Measurements from ENCODE around the gene GRIK4. TPM values are rescaled to one million over a fixed set of nuclear protein-coding genes. Genes with fewer than 3 reads are reported as not detected.

The GRIK4 gene
- total and polyA plus RNA-seq, 2 donors (not counting 3 experiments of a cell fraction or from before 2014, with no cell fraction given) = 0.81 to 1.6 TPM

DNA sequence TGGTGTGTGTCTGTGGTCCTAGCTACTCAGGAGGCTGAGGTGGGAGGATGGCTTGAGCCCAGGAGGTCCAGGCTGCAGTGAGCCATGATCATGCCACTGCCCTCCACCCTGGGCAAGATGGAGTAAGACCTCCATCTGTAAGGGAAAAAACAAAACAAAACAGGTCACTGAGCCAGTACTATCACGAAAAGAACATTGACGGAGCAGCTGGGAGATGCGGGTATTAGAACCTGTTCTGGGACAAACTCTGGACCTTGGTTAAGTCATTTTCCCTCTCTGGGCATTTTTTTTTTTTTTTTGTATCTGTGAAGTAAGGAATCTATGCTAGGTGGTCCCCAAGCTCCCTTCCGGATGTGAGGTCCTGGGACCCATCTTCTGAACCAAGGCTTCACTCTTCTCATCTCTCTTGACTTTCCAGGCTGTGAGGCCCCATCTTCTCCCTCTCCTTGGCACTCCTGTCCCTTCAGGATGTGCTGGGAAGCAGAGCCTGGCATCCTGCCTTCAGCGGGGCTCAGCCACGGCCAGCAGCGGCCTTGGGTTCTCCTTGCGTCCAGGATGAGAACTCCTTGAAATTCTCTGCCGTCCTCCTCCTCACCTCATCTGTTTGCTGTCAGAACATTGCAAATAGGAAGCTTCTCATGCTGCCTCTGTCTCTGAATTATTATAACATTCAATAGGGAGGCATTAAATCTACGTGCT, 130.8 kb downstream of the GRIK4 start:
- TF ChIP-seq GATA2 (IDR thresholded peaks at IDR 0.05; ENCODE audit: insufficient read depth, insufficient read length, low read depth, low read length) (no peak), POLR2A (IDR thresholded peaks at IDR 0.05; ENCODE audit: low read depth, low read length) (no peak), MYC (IDR thresholded peaks at IDR 0.05; ENCODE audit: low read depth, low read length) (no peak)
- CTCF ChIA-PET = interaction anchor here (0.6 to 1.0 kb wide), 3 partner anchors 10 to 285 kb away, joined by 3 to 4 read pairs (median 3); no protein-coding TSS in a partner anchor
- intact Hi-C loops (cut with micrococcal nuclease) = no loop called here
- no peaks in the 10 kb centered on the region for H3K36me3 ChIP-seq (ENCODE audit: control insufficient read depth in 2 of 2, extremely low read depth in 1 of 2, insufficient read depth in 2 of 2, low read length in 2 of 2)
- no peaks in the 10 kb centered on the region for H3K9me1 ChIP-seq (replicated peaks; ENCODE audit: control insufficient read depth, extremely low read depth, insufficient read depth, low read length)
- H3K27me3 ChIP-seq (ENCODE audit: control insufficient read depth in 2 of 2, insufficient read depth in 2 of 2, low read length in 2 of 2) = peaks cover 15 to 16% of the 10 kb centered on the region in 2 experiments
- dilution Hi-C loops (cut with MboI; ENCODE audit: extremely low pct_ligation_motif_present, low sequenced_read_pairs) = no loop called here
- DNase-seq (ENCODE audit: low read depth, low spot score) (no peak), FAIRE-seq (no peak)
- no peak overlapping the region for H3K27ac ChIP-seq (ENCODE audit: insufficient read depth, low read depth, low read length)
- no peaks in the 10 kb centered on the region for H3K79me2 ChIP-seq (ENCODE audit: control insufficient read depth, insufficient read depth, low read length)
- POLR2A ChIA-PET = no interaction called here
- BruUV-seq (replicated peaks) = no TSS peak
- no peak overlapping the region for H3K4me3 ChIP-seq (replicated peaks in 1 of 3; ENCODE audit: insufficient read depth in 1 of 3, low read depth in 1 of 3, low read length in 3 of 3)
- H3K4me1 ChIP-seq (ENCODE audit: control insufficient read depth, extremely low read depth, insufficient read depth, low read length) = no peaks in the 10 kb centered on the region
- no peak overlapping the region for H3K4me2 ChIP-seq (ENCODE audit: insufficient read depth, low read length)
- H3K9ac ChIP-seq (replicated peaks; ENCODE audit: extremely low read depth, insufficient read depth, low read length) = no peak overlapping the region
- no peaks in the 10 kb centered on the region for H4K20me1 ChIP-seq (replicated peaks; ENCODE audit: control insufficient read depth, extremely low read depth, insufficient read depth, low read length)
- no peaks in the 10 kb centered on the region for H3K9me3 ChIP-seq (replicated peaks; ENCODE audit: control insufficient read depth, insufficient read depth, low read length)
- no peak overlapping the region for H2AFZ ChIP-seq (ENCODE audit: low read depth, low read length)

DNA sequence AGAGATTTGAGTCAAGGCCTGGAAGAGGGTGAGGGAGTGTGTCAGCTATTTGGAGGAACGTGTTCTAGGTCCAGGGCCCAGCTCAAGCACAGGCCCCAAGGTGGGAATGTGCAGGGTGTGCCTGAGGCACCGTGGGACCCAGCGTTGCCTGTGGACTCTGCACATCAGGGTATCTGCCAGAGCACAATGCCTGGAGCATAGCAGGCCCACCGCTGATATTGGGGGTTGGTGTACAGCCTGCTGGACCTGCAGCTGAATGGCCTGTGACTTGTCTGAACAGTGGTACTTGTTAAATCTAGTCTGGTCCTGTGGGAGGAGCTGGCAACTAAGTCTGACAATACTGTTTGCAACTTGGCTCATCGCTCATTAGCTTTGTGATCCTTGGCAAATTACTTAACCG, 131.7 kb downstream of the GRIK4 start:
- H3K36me3 ChIP-seq (ENCODE audit: control insufficient read depth in 2 of 2, extremely low read depth in 1 of 2, insufficient read depth in 2 of 2, low read length in 2 of 2) = no peaks in the 10 kb centered on the region
- H3K4me1 ChIP-seq (ENCODE audit: control insufficient read depth, extremely low read depth, insufficient read depth, low read length) = no peaks in the 10 kb centered on the region
- intact Hi-C loops (cut with micrococcal nuclease) (no loop called here), dilution Hi-C loops (cut with MboI; ENCODE audit: extremely low pct_ligation_motif_present, low sequenced_read_pairs) (no loop called here)
- DNase-seq (ENCODE audit: low read depth, low spot score) (no peak), FAIRE-seq (no peak)
- CTCF ChIA-PET = interaction anchor here (0.8 to 1.4 kb wide), 2 partner anchors 23 to 42 kb away, joined by 3 read pairs; no protein-coding TSS in a partner anchor
- no TSS peak for BruUV-seq (replicated peaks)
- peaks cover 15 to 16% of the 10 kb centered on the region in 2 experiments for H3K27me3 ChIP-seq (ENCODE audit: control insufficient read depth in 2 of 2, insufficient read depth in 2 of 2, low read length in 2 of 2)
- no peaks in the 10 kb centered on the region for H3K9me3 ChIP-seq (replicated peaks; ENCODE audit: control insufficient read depth, insufficient read depth, low read length)
- no peak overlapping the region for H2AFZ ChIP-seq (ENCODE audit: low read depth, low read length)
- H4K20me1 ChIP-seq (replicated peaks; ENCODE audit: control insufficient read depth, extremely low read depth, insufficient read depth, low read length) = no peaks in the 10 kb centered on the region
- H3K27ac ChIP-seq (ENCODE audit: insufficient read depth, low read depth, low read length) = no peak overlapping the region
- no peak overlapping the region for H3K4me3 ChIP-seq (replicated peaks in 1 of 3; ENCODE audit: insufficient read depth in 1 of 3, low read depth in 1 of 3, low read length in 3 of 3)
- POLR2A ChIA-PET = no interaction called here
- no peaks in the 10 kb centered on the region for H3K9me1 ChIP-seq (replicated peaks; ENCODE audit: control insufficient read depth, extremely low read depth, insufficient read depth, low read length)
- no peak overlapping the region for H3K9ac ChIP-seq (replicated peaks; ENCODE audit: extremely low read depth, insufficient read depth, low read length)
- H3K79me2 ChIP-seq (ENCODE audit: control insufficient read depth, insufficient read depth, low read length) = no peaks in the 10 kb centered on the region
- no peak overlapping the region for H3K4me2 ChIP-seq (ENCODE audit: insufficient read depth, low read length)
- no peak for TF ChIP-seq EZH2 (IDR thresholded peaks at IDR 0.05; ENCODE audit: borderline replicate concordance, low read depth, low read length, severe bottlenecking)
- TF ChIP-seq, protein P1, sequence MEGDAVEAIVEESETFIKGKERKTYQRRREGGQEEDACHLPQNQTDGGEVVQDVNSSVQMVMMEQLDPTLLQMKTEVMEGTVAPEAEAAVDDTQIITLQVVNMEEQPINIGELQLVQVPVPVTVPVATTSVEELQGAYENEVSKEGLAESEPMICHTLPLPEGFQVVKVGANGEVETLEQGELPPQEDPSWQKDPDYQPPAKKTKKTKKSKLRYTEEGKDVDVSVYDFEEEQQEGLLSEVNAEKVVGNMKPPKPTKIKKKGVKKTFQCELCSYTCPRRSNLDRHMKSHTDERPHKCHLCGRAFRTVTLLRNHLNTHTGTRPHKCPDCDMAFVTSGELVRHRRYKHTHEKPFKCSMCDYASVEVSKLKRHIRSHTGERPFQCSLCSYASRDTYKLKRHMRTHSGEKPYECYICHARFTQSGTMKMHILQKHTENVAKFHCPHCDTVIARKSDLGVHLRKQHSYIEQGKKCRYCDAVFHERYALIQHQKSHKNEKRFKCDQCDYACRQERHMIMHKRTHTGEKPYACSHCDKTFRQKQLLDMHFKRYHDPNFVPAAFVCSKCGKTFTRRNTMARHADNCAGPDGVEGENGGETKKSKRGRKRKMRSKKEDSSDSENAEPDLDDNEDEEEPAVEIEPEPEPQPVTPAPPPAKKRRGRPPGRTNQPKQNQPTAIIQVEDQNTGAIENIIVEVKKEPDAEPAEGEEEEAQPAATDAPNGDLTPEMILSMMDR (IDR thresholded peaks at IDR 0.05; ENCODE audit: extremely low read depth in 1 of 2, insufficient read depth in 1 of 2, low read depth in 1 of 2, low read length in 2 of 2) = no peak
- TF ChIP-seq JUN (IDR thresholded peaks at IDR 0.05; ENCODE audit: borderline replicate concordance, insufficient read depth, insufficient read length, low read depth) = no peak
- TF ChIP-seq, protein P2, sequence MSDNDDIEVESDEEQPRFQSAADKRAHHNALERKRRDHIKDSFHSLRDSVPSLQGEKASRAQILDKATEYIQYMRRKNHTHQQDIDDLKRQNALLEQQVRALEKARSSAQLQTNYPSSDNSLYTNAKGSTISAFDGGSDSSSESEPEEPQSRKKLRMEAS (IDR thresholded peaks at IDR 0.05; ENCODE audit: insufficient read depth, insufficient read length) = no peak
- TF ChIP-seq POLR2AphosphoS5 (IDR thresholded peaks at IDR 0.05; ENCODE audit: insufficient read depth, low read depth, low read length) = no peak
- no peak for TF ChIP-seq FOS (IDR thresholded peaks at IDR 0.05; ENCODE audit: borderline replicate concordance, insufficient read depth, low read length)
- TF ChIP-seq POLR2A (IDR thresholded peaks at IDR 0.05; ENCODE audit: low read depth, low read length) = no peak
- no peak for TF ChIP-seq GATA2 (IDR thresholded peaks at IDR 0.05; ENCODE audit: insufficient read depth, insufficient read length, low read depth, low read length)
- TF ChIP-seq MYC (IDR thresholded peaks at IDR 0.05; ENCODE audit: low read depth, low read length) = no peak
